ENCODE measurements around the gene SMURF2.

GRCh38 chr17:64504769-64505339 lies 157.3 kb downstream of the SMURF2 start:
- TF ChIP-seq CTCF (IDR thresholded peaks at IDR 0.05) (no peak), USF2 (IDR thresholded peaks at IDR 0.05) (no peak), CHD2 (IDR thresholded peaks at IDR 0.05; ENCODE audit: low read length, partially characterized antibody) (no peak), REST (IDR thresholded peaks at IDR 0.05) (no peak), POLR2AphosphoS2 (conservative IDR thresholded peaks at IDR 0.05; ENCODE audit: low read length) (peak; percentile 75; the same call in 1 of the 2 replicates), GATA3 (IDR thresholded peaks at IDR 0.05; ENCODE audit: borderline replicate concordance) (no peak), MAZ (IDR thresholded peaks at IDR 0.05; ENCODE audit: borderline replicate concordance, low read depth, low read length) (no peak), EP300 (IDR thresholded peaks at IDR 0.05) (no peak), HDAC2 (IDR thresholded peaks at IDR 0.05) (no peak), POLR2A (IDR thresholded peaks at IDR 0.05; ENCODE audit: low read length) (no peak), MAFK (IDR thresholded peaks at IDR 0.05; ENCODE audit: partially characterized antibody) (peak; percentile 72), SMC3 (IDR thresholded peaks at IDR 0.05) (no peak), RFX5 (IDR thresholded peaks at IDR 0.05) (no peak), MYC (IDR thresholded peaks at IDR 0.05; ENCODE audit: borderline replicate concordance, low read length) (no peak)
